ENCODE results near the gene HTR6. TPM values are rescaled to one million over a fixed set of nuclear protein-coding genes. Genes with fewer than 3 reads are reported as not detected.

HTR6 gene
- total RNA-seq, 1 experiment from 2014 or later = 0.37 TPM

DNA sequence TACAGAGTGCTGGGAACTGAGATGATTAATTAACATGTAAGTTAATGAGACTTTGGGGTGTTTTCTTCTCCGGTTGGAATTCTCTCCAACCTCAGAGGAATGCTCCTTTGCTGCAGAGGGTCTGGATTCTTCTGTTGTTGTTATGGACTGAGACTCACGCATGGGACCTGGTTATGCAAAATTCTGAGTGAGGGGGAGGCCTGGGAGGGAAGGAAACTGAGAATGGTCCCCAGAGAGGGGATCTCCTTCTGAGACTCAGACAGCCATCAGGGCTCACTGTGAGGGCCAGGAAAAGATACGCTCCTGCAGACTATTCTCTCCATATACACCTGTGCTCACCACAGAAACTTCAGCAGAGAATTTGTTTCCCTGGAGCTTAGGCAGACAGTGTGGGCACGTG lies 56.3 kb downstream of the HTR6 start:
- H3K4me2 ChIP-seq (ENCODE audit: insufficient read depth, insufficient read length, low read length) = no peak overlapping the region

More for the DNA sequence above, 56.3 kb downstream of the HTR6 start:
- H3K27ac ChIP-seq (ENCODE audit: insufficient read length, low read depth, low read length) = no peak overlapping the region
- no peak overlapping the region for H3K14ac ChIP-seq (ENCODE audit: insufficient read depth, low read length)
- DNase-seq = no peak
- TF ChIP-seq CTCF (conservative IDR thresholded peaks at IDR 0.05) = no peak
- peak overlapping the region in 2 of 3 experiments; percentile 65 to 79; a peak in 4 of 7 replicates for H3K27ac Mint-ChIP-seq
- H3K4ac ChIP-seq (ENCODE audit: low read depth, low read length) = no peak overlapping the region
- H3K23me2 ChIP-seq (ENCODE audit: insufficient read length, low read depth, low read length, poor library complexity, severe bottlenecking) = no peaks in the 10 kb centered on the region
- H2BK120ac ChIP-seq (ENCODE audit: low read depth, low read length, poor library complexity, severe bottlenecking) = no peak overlapping the region
- H3K79me1 ChIP-seq (ENCODE audit: insufficient read depth, low read depth, low read length, poor library complexity, severe bottlenecking) = no peaks in the 10 kb centered on the region
- no peak overlapping the region for H3K56ac ChIP-seq (ENCODE audit: insufficient read length, low read depth, low read length)
- WGBS (ENCODE audit: extremely low coverage, insufficient read length, low lambda C conversion rate) = no CpG with 5 or more reads among the region's 4 CpGs
- H3K9ac ChIP-seq (ENCODE audit: extremely low read depth, insufficient read length, low read length) = no peak overlapping the region
- H4K91ac ChIP-seq (ENCODE audit: insufficient read length, low read depth, low read length) = no peak overlapping the region
- no peaks in the 10 kb centered on the region for H3K9me3 ChIP-seq (ENCODE audit: control insufficient read depth, low read depth, low read length)
- no peaks in the 10 kb centered on the region for H3K79me2 ChIP-seq (ENCODE audit: insufficient read depth, low read length)
- H3K9me3 Mint-ChIP-seq = no peaks in the 10 kb centered on the region; a peak in 1 of 5 replicates
- no peak overlapping the region for H2BK20ac ChIP-seq (ENCODE audit: low read depth, low read length, poor library complexity, severe bottlenecking)
- H4K8ac ChIP-seq (replicated peaks; ENCODE audit: insufficient read length, low read depth, low read length) = no peak overlapping the region
- no peak overlapping the region for H3T11ph ChIP-seq (ENCODE audit: low read length)
- no peak overlapping the region for H3K18ac ChIP-seq (ENCODE audit: insufficient read length, low read depth, low read length)
- no peak overlapping the region for H3K4me3 Mint-ChIP-seq
- no peak overlapping the region for H2BK12ac ChIP-seq (ENCODE audit: insufficient read length, low read depth, low read length)
- H3K27me3 Mint-ChIP-seq (ENCODE audit: low read depth) = no peaks in the 10 kb centered on the region; the same call in 1 of the 2 replicates
- no peak overlapping the region for H2BK5ac ChIP-seq (ENCODE audit: insufficient read length, low read length)
- H3K4me1 Mint-ChIP-seq = peaks cover 18 to 30% of the 10 kb centered on the region in 2 experiments
- H3K23ac ChIP-seq (ENCODE audit: insufficient read length, low read depth, low read length) = no peak overlapping the region
- no peaks in the 10 kb centered on the region for H3K36me3 Mint-ChIP-seq (ENCODE audit: insufficient read depth in 1 of 3, low read depth in 3 of 3)
- no peak overlapping the region for H4K5ac ChIP-seq (ENCODE audit: insufficient read length, low read depth, low read length)
- H2AFZ ChIP-seq (ENCODE audit: low read length) = no peak overlapping the region
- no peak overlapping the region for H2AK5ac ChIP-seq (ENCODE audit: insufficient read length, low read length)
- no peak overlapping the region for H2BK15ac ChIP-seq (ENCODE audit: low read depth, low read length)
- no peaks in the 10 kb centered on the region for H3K27me3 ChIP-seq (ENCODE audit: insufficient read depth, low read length)
- no peaks in the 10 kb centered on the region for H4K20me1 ChIP-seq (ENCODE audit: control insufficient read depth, insufficient read depth, insufficient read length)
- peaks cover 6% of the 10 kb centered on the region for H3K4me1 ChIP-seq (ENCODE audit: insufficient read depth, low read length)
